ENCODE data around the gene ADAMTS13.

DNA sequence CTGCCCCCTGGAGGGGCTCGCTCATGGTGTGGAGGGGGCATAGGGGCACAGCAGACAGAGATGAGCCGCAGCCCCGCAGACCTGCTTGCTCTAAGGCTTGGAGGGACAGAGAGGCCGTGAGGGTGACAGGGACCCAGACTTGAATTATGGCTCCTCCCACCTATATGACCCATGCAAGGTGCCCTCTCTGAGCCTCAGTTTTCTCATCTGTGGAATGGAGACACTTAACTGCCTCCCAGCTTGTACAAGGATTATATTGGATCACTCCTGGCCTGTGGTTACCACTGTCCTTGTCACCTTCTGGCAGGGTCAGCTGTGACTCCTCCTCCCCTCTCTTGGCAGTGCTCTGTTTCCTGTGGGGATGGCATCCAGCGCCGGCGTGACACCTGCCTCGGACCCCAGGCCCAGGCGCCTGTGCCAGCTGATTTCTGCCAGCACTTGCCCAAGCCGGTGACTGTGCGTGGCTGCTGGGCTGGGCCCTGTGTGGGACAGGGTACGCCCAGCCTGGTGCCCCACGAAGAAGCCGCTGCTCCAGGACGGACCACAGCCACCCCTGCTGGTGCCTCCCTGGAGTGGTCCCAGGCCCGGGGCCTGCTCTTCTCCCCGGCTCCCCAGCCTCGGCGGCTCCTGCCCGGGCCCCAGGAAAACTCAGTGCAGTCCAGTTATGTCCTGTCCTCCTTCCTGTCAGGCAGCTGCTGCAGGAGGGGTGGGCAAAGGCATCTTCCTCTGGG is 32.9 kb downstream of the ADAMTS13 start:
- TF ChIP-seq CTCF (IDR thresholded peaks at IDR 0.05) (no peak), POLR2AphosphoS5 (IDR thresholded peaks at IDR 0.05) (no peak)

All from gastroesophageal sphincter (tissue), 3 donors.